Stimulated activated CD8-positive, alpha-beta memory T cell treated with anti-CD3 and anti-CD28 coated beads, Interleukin-4, amount 100 ng/mL, for 48 hours (primary cell): Measurements from ENCODE around the gene RAB20.
A peak's percentile ranks its signal among the peaks of the same experiment; 100 is the strongest.
"Not testable (repeated sequence)": the region's sequence is repeated elsewhere in the genome, so short reads cannot be mapped to it uniquely, and the experiment has no call there.

ENCODE experiments used
- DNase-seq: peaks from one replicate; pipeline ENCODE4 v3.0.0-alpha.2; 2020

The RAB20 gene

GRCh38 chr13:110575322-110576069 lies 14.0 kb upstream of the RAB20 start:
- DNase-seq = peak; percentile 30

GRCh38 chr13:110574161-110574560 lies 12.6 kb upstream of the RAB20 start:
- DNase-seq = no peak

GRCh38 chr13:110572778-110573118 lies 11.2 kb upstream of the RAB20 start:
- no peak for DNase-seq

- DNase-seq = no peak
These were observed 10.6 kb upstream of the RAB20 start for GRCh38 chr13:110571896-110572777.

GRCh38 chr13:110570886-110571285 lies 9.4 kb upstream of the RAB20 start:
- no peak for DNase-seq

- DNase-seq = not testable (repeated sequence)
These were observed 8.4 kb upstream of the RAB20 start for GRCh38 chr13:110569962-110570361.

- DNase-seq = no peak
These were observed 7.1 kb upstream of the RAB20 start for GRCh38 chr13:110568612-110569011.

GRCh38 chr13:110566171-110566570 lies 4.6 kb upstream of the RAB20 start:
- DNase-seq = no peak

GRCh38 chr13:110565296-110565695 lies 3.8 kb upstream of the RAB20 start:
- DNase-seq = no peak

GRCh38 chr13:110564472-110564985 lies 3.0 kb upstream of the RAB20 start:
- DNase-seq = no peak

- DNase-seq = no peak
These were observed 1.9 kb upstream of the RAB20 start for GRCh38 chr13:110563463-110563774.

- no peak for DNase-seq
These were observed 1.4 kb upstream of the RAB20 start for GRCh38 chr13:110562696-110563462.

- no peak for DNase-seq
These were observed 595 bp upstream of the RAB20 start for GRCh38 chr13:110562036-110562597.

GRCh38 chr13:110560601-110561343 lies 750 bp downstream of the RAB20 start:
- DNase-seq = peak; percentile 34

GRCh38 chr13:110559986-110560385 lies 1.5 kb downstream of the RAB20 start:
- no peak for DNase-seq

- no peak for DNase-seq
These were observed 2.0 kb downstream of the RAB20 start for GRCh38 chr13:110559429-110559943.

- no peak for DNase-seq
These were observed 3.8 kb downstream of the RAB20 start for GRCh38 chr13:110557610-110558305.

- DNase-seq = no peak
These were observed 4.4 kb downstream of the RAB20 start for GRCh38 chr13:110557082-110557481.

- no peak for DNase-seq
These were observed 5.3 kb downstream of the RAB20 start for GRCh38 chr13:110556224-110556606.

- DNase-seq = no peak
These were observed 5.8 kb downstream of the RAB20 start for GRCh38 chr13:110555601-110556223.

GRCh38 chr13:110554946-110555345 lies 6.6 kb downstream of the RAB20 start:
- no peak for DNase-seq
